ENCODE results near the gene UNC13B. TPM values are rescaled to one million over a fixed set of nuclear protein-coding genes. Genes with fewer than 3 reads are reported as not detected.

Gene UNC13B
- total RNA-seq, 1 donor from 2014 or later, result 30.5 TPM

DNA sequence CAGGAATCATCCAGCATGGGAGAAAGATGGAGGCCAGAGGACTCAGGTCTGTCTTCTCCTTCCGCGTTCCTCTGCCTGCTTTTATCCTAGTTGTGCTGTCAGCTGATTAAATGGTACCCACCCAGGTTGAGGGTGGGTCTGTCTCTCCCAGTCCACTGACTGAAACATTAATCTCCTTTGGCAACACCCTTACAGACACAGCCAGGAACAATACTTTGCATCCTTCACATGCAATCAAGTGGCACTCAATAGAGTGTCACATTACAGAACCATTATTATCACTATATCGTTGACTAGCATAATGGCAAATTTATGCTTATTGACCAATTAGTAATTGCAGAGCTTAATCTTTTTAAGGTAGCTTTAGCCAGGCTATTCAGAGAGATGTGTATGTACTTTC is 64.8 kb downstream of the UNC13B start:
- H3K36me3 ChIP-seq (ENCODE audit: insufficient read depth, low read length), result no peaks in the 10 kb centered on the region
- no peak overlapping the region for H3K27ac ChIP-seq (ENCODE audit: low read depth, low read length)
- H3K4me1 ChIP-seq (ENCODE audit: insufficient read depth, low read length), result no peaks in the 10 kb centered on the region
- TF ChIP-seq, protein P1, sequence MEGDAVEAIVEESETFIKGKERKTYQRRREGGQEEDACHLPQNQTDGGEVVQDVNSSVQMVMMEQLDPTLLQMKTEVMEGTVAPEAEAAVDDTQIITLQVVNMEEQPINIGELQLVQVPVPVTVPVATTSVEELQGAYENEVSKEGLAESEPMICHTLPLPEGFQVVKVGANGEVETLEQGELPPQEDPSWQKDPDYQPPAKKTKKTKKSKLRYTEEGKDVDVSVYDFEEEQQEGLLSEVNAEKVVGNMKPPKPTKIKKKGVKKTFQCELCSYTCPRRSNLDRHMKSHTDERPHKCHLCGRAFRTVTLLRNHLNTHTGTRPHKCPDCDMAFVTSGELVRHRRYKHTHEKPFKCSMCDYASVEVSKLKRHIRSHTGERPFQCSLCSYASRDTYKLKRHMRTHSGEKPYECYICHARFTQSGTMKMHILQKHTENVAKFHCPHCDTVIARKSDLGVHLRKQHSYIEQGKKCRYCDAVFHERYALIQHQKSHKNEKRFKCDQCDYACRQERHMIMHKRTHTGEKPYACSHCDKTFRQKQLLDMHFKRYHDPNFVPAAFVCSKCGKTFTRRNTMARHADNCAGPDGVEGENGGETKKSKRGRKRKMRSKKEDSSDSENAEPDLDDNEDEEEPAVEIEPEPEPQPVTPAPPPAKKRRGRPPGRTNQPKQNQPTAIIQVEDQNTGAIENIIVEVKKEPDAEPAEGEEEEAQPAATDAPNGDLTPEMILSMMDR (IDR thresholded peaks at IDR 0.05; ENCODE audit: insufficient read depth, low read depth, low read length), result no peak
- TF ChIP-seq EZH2 (IDR thresholded peaks at IDR 0.05; ENCODE audit: insufficient read depth, low read length), result no peak
- no peak overlapping the region for H3K9ac ChIP-seq (ENCODE audit: low read length)
- DNase-seq (ENCODE audit: low read depth) (no peak), FAIRE-seq (no peak)
- no peak overlapping the region for H3K4me3 ChIP-seq (ENCODE audit: insufficient read depth, low read depth, low read length)
- no peaks in the 10 kb centered on the region for H3K27me3 ChIP-seq (ENCODE audit: insufficient read depth, low read length)
- H3K9me3 ChIP-seq (ENCODE audit: insufficient read depth, low read depth, low read length), result no peaks in the 10 kb centered on the region
- H2AFZ ChIP-seq (ENCODE audit: low read depth, low read length), result no peak overlapping the region
- peaks cover 13% of the 10 kb centered on the region for H3K9me3 Mint-ChIP-seq (ENCODE audit: unreplicated experiment)
- no peaks in the 10 kb centered on the region for H3K4me1 Mint-ChIP-seq (ENCODE audit: low read depth, unreplicated experiment)
- H4K20me1 ChIP-seq (ENCODE audit: insufficient read depth, low read length), result peaks cover 3% of the 10 kb centered on the region
- no peak overlapping the region for H3K4me3 Mint-ChIP-seq (ENCODE audit: unreplicated experiment)
- H3K27ac Mint-ChIP-seq (ENCODE audit: unreplicated experiment), result no peak overlapping the region
- H3K27me3 Mint-ChIP-seq (ENCODE audit: low read depth, unreplicated experiment), result no peaks in the 10 kb centered on the region
- H3K4me2 ChIP-seq (ENCODE audit: low read length), result no peak overlapping the region
- peaks cover 12% of the 10 kb centered on the region for H3K36me3 Mint-ChIP-seq (ENCODE audit: low read depth, unreplicated experiment)
- no peaks in the 10 kb centered on the region for H3K79me2 ChIP-seq (ENCODE audit: insufficient read depth, low read length)

DNA sequence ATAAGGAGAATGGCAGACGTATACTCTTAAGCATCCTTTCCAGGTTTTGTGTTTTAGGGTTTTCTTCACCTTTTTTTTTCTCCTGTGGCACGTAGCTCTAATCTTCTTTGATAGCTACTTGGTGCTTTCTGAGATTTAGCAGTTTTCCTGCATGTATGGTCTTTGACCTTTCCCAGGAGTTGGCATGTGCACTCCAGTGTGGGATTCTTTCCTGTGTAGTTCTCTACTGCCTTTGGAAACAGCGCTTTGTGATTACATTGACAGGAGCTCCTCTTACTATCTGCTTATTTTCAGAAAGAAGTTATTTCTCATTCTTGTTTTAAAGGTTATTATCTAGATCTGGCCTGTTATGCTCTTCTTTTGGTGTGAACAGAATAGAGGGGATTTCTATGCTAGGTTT is 65.5 kb downstream of the UNC13B start:
- Histone ChIP-seq H3K4me3 (ENCODE audit: insufficient read depth, low read depth, low read length) (no peak overlapping the region), H3K79me2 (ENCODE audit: insufficient read depth, low read length) (no peaks in the 10 kb centered on the region), H4K20me1 (ENCODE audit: insufficient read depth, low read length) (peaks cover 3% of the 10 kb centered on the region), H2AFZ (ENCODE audit: low read depth, low read length) (no peak overlapping the region), H3K27ac (ENCODE audit: low read depth, low read length) (no peak overlapping the region), H3K27me3 (ENCODE audit: insufficient read depth, low read length) (no peaks in the 10 kb centered on the region), H3K9me3 (ENCODE audit: insufficient read depth, low read depth, low read length) (no peaks in the 10 kb centered on the region), H3K36me3 (ENCODE audit: insufficient read depth, low read length) (no peaks in the 10 kb centered on the region), H3K9ac (ENCODE audit: low read length) (no peak overlapping the region), H3K4me2 (ENCODE audit: low read length) (no peak overlapping the region), H3K4me1 (ENCODE audit: insufficient read depth, low read length) (no peaks in the 10 kb centered on the region)
- Mint-ChIP-seq H3K4me3 (ENCODE audit: unreplicated experiment) (no peak overlapping the region), H3K27me3 (ENCODE audit: low read depth, unreplicated experiment) (no peaks in the 10 kb centered on the region), H3K4me1 (ENCODE audit: low read depth, unreplicated experiment) (no peaks in the 10 kb centered on the region), H3K9me3 (ENCODE audit: unreplicated experiment) (peaks cover 13% of the 10 kb centered on the region), H3K27ac (ENCODE audit: unreplicated experiment) (no peak overlapping the region), H3K36me3 (ENCODE audit: low read depth, unreplicated experiment) (peaks cover 12% of the 10 kb centered on the region)
- FAIRE-seq (no peak), DNase-seq (ENCODE audit: low read depth) (no peak)
- TF ChIP-seq, protein P1 (IDR thresholded peaks at IDR 0.05; ENCODE audit: insufficient read depth, low read depth, low read length), result no peak
- TF ChIP-seq EZH2 (IDR thresholded peaks at IDR 0.05; ENCODE audit: insufficient read depth, low read length), result no peak

DNA sequence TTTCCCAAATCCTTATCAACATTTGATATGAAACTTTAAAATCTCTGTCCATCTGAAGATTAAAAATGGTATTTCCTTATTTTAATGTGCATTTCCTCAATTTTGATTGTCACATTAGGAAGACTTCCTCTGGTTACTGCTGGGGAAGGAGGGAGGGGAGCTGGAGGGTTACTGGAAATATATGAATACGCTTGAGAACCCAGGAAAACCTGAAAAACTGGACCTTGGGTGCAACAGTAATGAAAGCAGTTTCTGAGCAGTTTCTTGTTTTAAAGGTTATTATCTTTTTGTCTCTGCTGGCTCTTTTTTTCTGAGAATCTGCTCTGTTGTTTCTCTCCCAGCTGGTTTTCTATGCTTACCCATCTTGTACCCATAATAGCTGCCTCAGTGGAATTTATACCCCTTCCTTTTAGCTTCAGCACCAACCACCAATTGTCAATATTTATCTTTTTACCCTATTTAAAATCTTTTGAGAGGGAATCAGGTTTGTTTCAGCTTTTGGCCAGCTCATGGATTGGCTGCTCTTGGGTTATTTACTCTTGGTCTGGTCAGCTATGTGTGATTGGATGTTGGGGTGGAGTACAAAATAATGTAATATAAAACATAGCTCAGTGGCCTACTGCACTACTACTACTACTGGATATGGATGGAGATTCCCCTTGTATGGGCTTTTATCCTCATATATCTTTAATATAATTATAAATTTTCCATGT is 67.4 kb downstream of the UNC13B start:
- Histone ChIP-seq H3K27me3 (ENCODE audit: insufficient read depth, low read length) (no peaks in the 10 kb centered on the region), H3K4me3 (ENCODE audit: insufficient read depth, low read depth, low read length) (no peak overlapping the region), H3K4me2 (ENCODE audit: low read length) (no peak overlapping the region), H3K79me2 (ENCODE audit: insufficient read depth, low read length) (no peaks in the 10 kb centered on the region), H3K27ac (ENCODE audit: low read depth, low read length) (no peak overlapping the region), H2AFZ (ENCODE audit: low read depth, low read length) (no peak overlapping the region), H3K9ac (ENCODE audit: low read length) (no peak overlapping the region), H3K4me1 (ENCODE audit: insufficient read depth, low read length) (no peaks in the 10 kb centered on the region), H3K9me3 (ENCODE audit: insufficient read depth, low read depth, low read length) (no peaks in the 10 kb centered on the region), H3K36me3 (ENCODE audit: insufficient read depth, low read length) (no peaks in the 10 kb centered on the region), H4K20me1 (ENCODE audit: insufficient read depth, low read length) (peaks cover 3% of the 10 kb centered on the region)
- Mint-ChIP-seq H3K27ac (ENCODE audit: unreplicated experiment) (no peak overlapping the region), H3K4me3 (ENCODE audit: unreplicated experiment) (no peak overlapping the region), H3K27me3 (ENCODE audit: low read depth, unreplicated experiment) (no peaks in the 10 kb centered on the region), H3K9me3 (ENCODE audit: unreplicated experiment) (peaks cover 7% of the 10 kb centered on the region), H3K36me3 (ENCODE audit: low read depth, unreplicated experiment) (peaks cover 5% of the 10 kb centered on the region), H3K4me1 (ENCODE audit: low read depth, unreplicated experiment) (no peaks in the 10 kb centered on the region)
- no peak for TF ChIP-seq EZH2 (IDR thresholded peaks at IDR 0.05; ENCODE audit: insufficient read depth, low read length)
- TF ChIP-seq, protein P1 (IDR thresholded peaks at IDR 0.05; ENCODE audit: insufficient read depth, low read depth, low read length), result no peak
- no peak for FAIRE-seq
- no peak for DNase-seq (ENCODE audit: low read depth)

All from astrocyte (in vitro differentiated cells and primary cell).